Panc1 (cell line): Measurements from ENCODE around the gene AGBL4.
"Not testable (repeated sequence)": the region's sequence is repeated elsewhere in the genome, so short reads cannot be mapped to it uniquely, and the experiment has no call there.

Experiments used
- POLR2AphosphoS5 ChIP-seq: IDR thresholded peaks from 2 replicates; pipeline ENCODE4 v1.6.1; 2012; ENCODE audit warnings: mild to moderate bottlenecking, low read depth, low read length, moderate library complexity
- SIN3A ChIP-seq: IDR thresholded peaks from 2 replicates; pipeline ENCODE4 v1.6.1; 2012; ENCODE audit warnings: low read depth, mild to moderate bottlenecking, low read length, moderate library complexity, borderline replicate concordance; ENCODE audit not compliant: insufficient read depth
- TF ChIP-seq, protein P1 (sequence below): fragments of 450-650 bp; IDR thresholded peaks from 2 replicates; pipeline ENCODE4 v1.5.1; 2017; ENCODE audit warnings: mild to moderate bottlenecking

DNA sequence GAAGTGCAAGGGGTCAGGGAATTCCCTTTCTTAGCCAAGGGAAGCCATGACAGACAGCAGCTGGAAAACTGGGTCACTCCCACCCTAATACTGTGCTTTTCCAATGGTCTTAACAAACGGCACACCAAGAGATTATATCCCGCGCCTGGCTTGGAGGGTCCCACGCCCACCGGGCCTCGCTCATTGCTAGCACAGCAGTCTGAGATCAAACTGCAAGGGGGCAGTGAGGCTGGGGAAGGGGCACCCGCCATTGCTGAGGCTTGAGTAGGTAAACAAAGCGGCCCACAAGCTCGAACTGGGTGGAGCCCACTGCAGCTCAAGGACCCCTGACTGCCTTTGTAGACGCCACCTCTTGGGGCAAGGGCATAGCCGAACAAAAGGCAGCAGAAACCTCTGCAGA lies 108.5 kb downstream of the AGBL4 start:
- TF ChIP-seq, protein P1, sequence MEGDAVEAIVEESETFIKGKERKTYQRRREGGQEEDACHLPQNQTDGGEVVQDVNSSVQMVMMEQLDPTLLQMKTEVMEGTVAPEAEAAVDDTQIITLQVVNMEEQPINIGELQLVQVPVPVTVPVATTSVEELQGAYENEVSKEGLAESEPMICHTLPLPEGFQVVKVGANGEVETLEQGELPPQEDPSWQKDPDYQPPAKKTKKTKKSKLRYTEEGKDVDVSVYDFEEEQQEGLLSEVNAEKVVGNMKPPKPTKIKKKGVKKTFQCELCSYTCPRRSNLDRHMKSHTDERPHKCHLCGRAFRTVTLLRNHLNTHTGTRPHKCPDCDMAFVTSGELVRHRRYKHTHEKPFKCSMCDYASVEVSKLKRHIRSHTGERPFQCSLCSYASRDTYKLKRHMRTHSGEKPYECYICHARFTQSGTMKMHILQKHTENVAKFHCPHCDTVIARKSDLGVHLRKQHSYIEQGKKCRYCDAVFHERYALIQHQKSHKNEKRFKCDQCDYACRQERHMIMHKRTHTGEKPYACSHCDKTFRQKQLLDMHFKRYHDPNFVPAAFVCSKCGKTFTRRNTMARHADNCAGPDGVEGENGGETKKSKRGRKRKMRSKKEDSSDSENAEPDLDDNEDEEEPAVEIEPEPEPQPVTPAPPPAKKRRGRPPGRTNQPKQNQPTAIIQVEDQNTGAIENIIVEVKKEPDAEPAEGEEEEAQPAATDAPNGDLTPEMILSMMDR: not testable (repeated sequence)
- not testable (repeated sequence) for TF ChIP-seq POLR2AphosphoS5, SIN3A
